ENCODE data around the gene SASH3.

- TF ChIP-seq YY1 (IDR thresholded peaks at IDR 0.05; ENCODE audit: low read depth) = no peak
- no peak for TF ChIP-seq TAF1 (IDR thresholded peaks at IDR 0.05; ENCODE audit: low read depth)
- TF ChIP-seq EGR1 (IDR thresholded peaks at IDR 0.05) = no peak
- TF ChIP-seq EP300 (IDR thresholded peaks at IDR 0.05; ENCODE audit: borderline replicate concordance) = no peak
- no peak for TF ChIP-seq RAD21 (IDR thresholded peaks at IDR 0.05; ENCODE audit: low read depth)
- no peak for TF ChIP-seq MAX (IDR thresholded peaks at IDR 0.05)
- TF ChIP-seq TCF12 (IDR thresholded peaks at IDR 0.05; ENCODE audit: low read depth) = no peak
- no peak for TF ChIP-seq ZBTB7A (IDR thresholded peaks at IDR 0.05; ENCODE audit: low read depth)
Observed at GRCh38 chrX:129777218-129778030, 2.3 kb upstream of the SASH3 start.
